Fibroblast of the conjunctiva (primary cell): ENCODE results near the gene NRXN3.

Experiments used
- DNase-seq: peaks from one replicate; pipeline ENCODE4 v3.0.0-alpha.2; 2010; ENCODE audit warnings: low read depth

The NRXN3 gene

GRCh38 chr14:79822034-79822433, 1651.9 kb downstream of the NRXN3 start:
- no peak for DNase-seq

- DNase-seq = peak; percentile 6
Measured at GRCh38 chr14:79825046-79825521, 1654.9 kb downstream of the NRXN3 start.

- DNase-seq = no peak
Measured at GRCh38 chr14:79826362-79826761, 1656.2 kb downstream of the NRXN3 start.

- DNase-seq = no peak
Measured at GRCh38 chr14:79829405-79830166, 1659.4 kb downstream of the NRXN3 start.

GRCh38 chr14:79831195-79831892, 1661.2 kb downstream of the NRXN3 start:
- DNase-seq = peak; percentile 18

GRCh38 chr14:79833781-79834180, 1663.6 kb downstream of the NRXN3 start:
- DNase-seq = no peak

GRCh38 chr14:79834868-79835267, 1664.7 kb downstream of the NRXN3 start:
- no peak for DNase-seq

GRCh38 chr14:79836577-79836976, 1666.4 kb downstream of the NRXN3 start:
- no peak for DNase-seq

GRCh38 chr14:79837699-79838098, 1667.5 kb downstream of the NRXN3 start:
- DNase-seq = no peak

GRCh38 chr14:79840103-79840502, 1669.9 kb downstream of the NRXN3 start:
- no peak for DNase-seq

GRCh38 chr14:79840831-79841230, 1670.7 kb downstream of the NRXN3 start:
- no peak for DNase-seq

GRCh38 chr14:79841433-79841832, 1671.3 kb downstream of the NRXN3 start:
- no peak for DNase-seq

- DNase-seq = no peak
Measured at GRCh38 chr14:79842270-79842669, 1672.1 kb downstream of the NRXN3 start.

GRCh38 chr14:79852950-79853744, 1683.0 kb downstream of the NRXN3 start:
- no peak for DNase-seq

- no peak for DNase-seq
Measured at GRCh38 chr14:79855789-79856188, 1685.6 kb downstream of the NRXN3 start.

- DNase-seq = no peak
Measured at GRCh38 chr14:79856381-79856780, 1686.2 kb downstream of the NRXN3 start.

- no peak for DNase-seq
Measured at GRCh38 chr14:79861111-79861510, 1690.9 kb downstream of the NRXN3 start.

GRCh38 chr14:79862045-79862444, 1691.9 kb downstream of the NRXN3 start:
- DNase-seq = no peak

GRCh38 chr14:79871136-79871535, 1701.0 kb downstream of the NRXN3 start:
- DNase-seq = no peak

GRCh38 chr14:79878229-79878628, 1708.1 kb downstream of the NRXN3 start:
- DNase-seq = no peak

- no peak for DNase-seq
Measured at GRCh38 chr14:79878785-79879184, 1708.6 kb downstream of the NRXN3 start.

- no peak for DNase-seq
Measured at GRCh38 chr14:79881299-79881698, 1711.1 kb downstream of the NRXN3 start.

- DNase-seq = no peak
Measured at GRCh38 chr14:79890527-79890926, 1720.4 kb downstream of the NRXN3 start.
